OCI-LY1 (cell line): ENCODE results near the gene DHRS3.

ENCODE experiments used
- CTCF ChIP-seq: fragments of 200-600 bp; sonication (generic), shearing (Covaris generic); IDR thresholded peaks from 2 replicates; pipeline ENCODE4 v1.5.1; 2017; ENCODE audit warnings: mild to moderate bottlenecking, antibody characterized with exemption, low read length, moderate library complexity, mixed read lengths
- EZH2 ChIP-seq: fragments of 200-600 bp; sonication (generic), shearing (Covaris generic); IDR thresholded peaks from 2 replicates; pipeline ENCODE4 v1.8.0; 2017; ENCODE audit warnings: borderline replicate concordance, mixed run types, mild to moderate bottlenecking, antibody characterized with exemption, low read length, moderate library complexity, mixed read lengths

GRCh38 chr1:12561121-12561520 is 56.9 kb downstream of the DHRS3 start:
- no peak for TF ChIP-seq CTCF
- TF ChIP-seq EZH2, result no peak
